MCF 10A (cell line): Measurements from ENCODE around the gene GGT7. TPM values are rescaled to one million over a fixed set of nuclear protein-coding genes. Genes with fewer than 3 reads are reported as not detected.
"Not testable (repeated sequence)": the region's sequence is repeated elsewhere in the genome, so short reads cannot be mapped to it uniquely, and the experiment has no call there.

Experiments used
- BruUV-seq: library from RNA; stranded (reverse); fragments of 400-500 nt; replicated peaks from 2 replicates; lab custom pipeline; 2021; lab: Mats Ljungman, UMichigan
- CTCF ChIA-PET: fragments of 300-600 bp; sonication (Branson Sonifier 250); formaldehyde crosslinking; extraction: SDS; loops from one replicate; lab custom pipeline; 2021; ENCODE audit warnings: antibody characterized with exemption, inconsistent platforms; lab: Yijun Ruan, JAX
- POLR2A ChIA-PET: fragments of 300-600, 350-650 bp; sonication (Branson Sonifier 250); formaldehyde crosslinking; extraction: SDS; loops from one replicate; lab custom pipeline; 2020; ENCODE audit warnings: antibody characterized with exemption, inconsistent platforms; lab: Yijun Ruan, JAX
- DNase-seq: peaks from one replicate; pipeline ENCODE4 v3.0.0-alpha.2; 2018; ENCODE audit not compliant: unreplicated experiment
- H3K27ac Mint-ChIP-seq: one replicate; pipeline ENCODE4 v1.8.0; 2022; ENCODE audit warnings: mild to moderate bottlenecking, low read depth, mixed read lengths; ENCODE audit not compliant: unreplicated experiment
- H3K27me3 Mint-ChIP-seq: one replicate; pipeline ENCODE4 v1.8.0; 2022; ENCODE audit warnings: mixed read lengths; ENCODE audit not compliant: insufficient read depth, unreplicated experiment
- H3K36me3 Mint-ChIP-seq: one replicate; pipeline ENCODE4 v1.8.0; 2022; ENCODE audit warnings: mild to moderate bottlenecking, moderate library complexity, mixed read lengths; ENCODE audit not compliant: insufficient read depth, unreplicated experiment
- H3K4me1 Mint-ChIP-seq: one replicate; pipeline ENCODE4 v1.8.0; 2022; ENCODE audit warnings: mixed read lengths; ENCODE audit not compliant: insufficient read depth, unreplicated experiment
- H3K4me3 Mint-ChIP-seq: one replicate; pipeline ENCODE4 v1.8.0; 2022; ENCODE audit warnings: mild to moderate bottlenecking, moderate library complexity, mixed read lengths; ENCODE audit not compliant: unreplicated experiment
- H3K9me3 Mint-ChIP-seq: one replicate; pipeline ENCODE4 v1.8.0; 2022; ENCODE audit warnings: mixed read lengths; ENCODE audit not compliant: unreplicated experiment
- CTCF ChIP-seq: fragments of 200-600 bp; IDR thresholded peaks from one replicate; pipeline ENCODE4 v1.8.0; 2022; ENCODE audit warnings: antibody characterized with exemption, mild to moderate bottlenecking; ENCODE audit not compliant: unreplicated experiment
- intact Hi-C: fragments of 100-400 bp; cut with micrococcal nuclease; formaldehyde crosslinking; loops from 2 replicates; pipeline ENCODE4 v1.14.1; 2022
- total RNA-seq: library from RNA; stranded (reverse); gene quantifications from 2 replicates; pipeline ENCODE4 v1.2.3, GENCODE V29; 2022

Gene GGT7
- total RNA-seq, 1 experiment from 2014 or later: 3.2 TPM

GRCh38 chr20:34907616-34908469 lies 35.2 kb upstream of the GGT7 start:
- DNase-seq: peak; percentile 99
- H3K9me3 Mint-ChIP-seq: no peaks in the 10 kb centered on the region
- ChIA-PET POLR2A (interaction anchor here (0.6 to 2.9 kb wide), 17 partner anchors 9 to 370 kb away, joined by 3 to 44 read pairs (median 4); partner anchors contain the start of genes ACSS2, GSS, MMP24OS and MYH7B), CTCF (interaction anchor here (1.0 to 1.4 kb wide), 2 partner anchors 32 to 34 kb away, joined by 4 to 6 read pairs; no protein-coding TSS in a partner anchor)
- H3K27me3 Mint-ChIP-seq: no peaks in the 10 kb centered on the region
- TF ChIP-seq CTCF: no peak
- intact Hi-C loops: no loop called here
- peaks cover 3% of the 10 kb centered on the region for H3K36me3 Mint-ChIP-seq
- peak overlapping the region; percentile 26 for H3K4me3 Mint-ChIP-seq
- H3K4me1 Mint-ChIP-seq: peaks cover 24% of the 10 kb centered on the region
- no TSS peak for BruUV-seq
- H3K27ac Mint-ChIP-seq: peak overlapping the region; percentile 55

GRCh38 chr20:34904202-34904621 lies 31.6 kb upstream of the GGT7 start:
- BruUV-seq: no TSS peak
- ChIA-PET POLR2A (interaction anchor here (1.9 kb wide), 1 partner anchor 18 kb away, joined by 9 read pairs; no protein-coding TSS in a partner anchor), CTCF (interaction anchor here (0.6 to 1.1 kb wide), 5 partner anchors 11 to 413 kb away, joined by 3 to 4 read pairs (median 4); no protein-coding TSS in a partner anchor)
- TF ChIP-seq CTCF: no peak
- no peaks in the 10 kb centered on the region for H3K9me3 Mint-ChIP-seq
- no peaks in the 10 kb centered on the region for H3K27me3 Mint-ChIP-seq
- peaks cover 8% of the 10 kb centered on the region for H3K36me3 Mint-ChIP-seq
- peaks cover 30% of the 10 kb centered on the region for H3K4me1 Mint-ChIP-seq
- no peak overlapping the region for H3K27ac Mint-ChIP-seq
- intact Hi-C loops: no loop called here
- H3K4me3 Mint-ChIP-seq: no peak overlapping the region
- DNase-seq: no peak

DNA sequence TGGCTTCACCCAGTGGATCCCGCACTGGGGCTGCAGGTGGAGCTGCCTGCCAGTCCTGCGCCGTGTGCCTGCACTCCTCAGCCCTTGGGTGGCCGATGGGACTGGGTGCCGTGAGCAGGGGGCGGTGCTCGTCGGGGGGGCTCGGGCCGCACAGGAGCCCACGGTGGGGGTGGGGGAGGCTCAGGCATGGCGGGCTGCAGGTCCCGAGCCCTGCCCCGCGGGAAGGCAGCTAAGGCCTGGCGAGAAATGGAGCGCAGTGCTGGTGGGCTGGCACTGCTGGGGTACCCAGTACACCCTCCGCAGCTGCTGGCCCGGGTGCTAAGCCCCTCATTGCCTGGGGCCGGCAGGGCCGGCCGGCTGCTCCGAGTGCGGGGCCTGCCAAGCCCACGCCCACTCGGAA lies 26.1 kb upstream of the GGT7 start:
- H3K27ac Mint-ChIP-seq, H3K36me3 Mint-ChIP-seq, H3K27me3 Mint-ChIP-seq, BruUV-seq, H3K9me3 Mint-ChIP-seq, DNase-seq, H3K4me3 Mint-ChIP-seq, intact Hi-C loops: not testable (repeated sequence)
- CTCF ChIA-PET: interaction anchor here (0.6 kb wide), 1 partner anchor 19 kb away, joined by 3 read pairs; no protein-coding TSS in a partner anchor
- H3K4me1 Mint-ChIP-seq: peaks cover 26% of the 10 kb centered on the region
- POLR2A ChIA-PET: interaction anchor here (1.2 to 4.1 kb wide), 2 partner anchors 8 to 22 kb away, joined by 3 to 22 read pairs; partner anchors contain the start of gene ACSS2

DNA sequence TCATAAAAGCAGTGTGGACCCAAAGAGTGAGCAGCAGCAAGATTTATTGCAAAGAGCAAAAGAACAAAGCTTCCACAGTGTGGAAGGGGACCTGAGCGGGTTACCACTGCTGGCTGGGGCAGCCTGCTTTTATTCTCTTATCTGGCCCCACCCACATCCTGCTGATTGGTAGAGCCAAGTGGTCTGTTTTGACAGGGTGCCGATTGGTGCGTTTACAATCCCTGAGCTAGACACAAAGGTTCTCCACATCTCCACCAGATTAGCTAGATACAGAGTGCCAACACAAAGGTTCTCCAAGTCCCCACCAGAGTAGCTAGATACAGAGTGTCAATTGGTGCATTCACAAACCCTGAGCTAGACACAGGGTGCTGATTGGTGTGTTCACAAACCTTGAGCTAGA lies 25.5 kb upstream of the GGT7 start:
- H3K9me3 Mint-ChIP-seq, DNase-seq, H3K27ac Mint-ChIP-seq, intact Hi-C loops, H3K27me3 Mint-ChIP-seq, BruUV-seq, H3K4me3 Mint-ChIP-seq, H3K36me3 Mint-ChIP-seq: not testable (repeated sequence)
- POLR2A ChIA-PET: interaction anchor here (1.9 kb wide), 1 partner anchor 22 kb away, joined by 7 read pairs; the partner anchor contains the start of gene ACSS2
- CTCF ChIA-PET: interaction anchor here (0.6 to 1.6 kb wide), 2 partner anchors 14 to 18 kb away, joined by 3 read pairs; no protein-coding TSS in a partner anchor
- peaks cover 20% of the 10 kb centered on the region for H3K4me1 Mint-ChIP-seq
